HG03457 (cell line): Measurements from ENCODE around the gene GRK2.

ENCODE experiments used
- ATAC-seq: cut with Tn5 transposase; IDR thresholded peaks from one replicate; pipeline ENCODE4 v1.9.1; 2021; ENCODE audit warnings: moderate number of reproducible peaks; ENCODE audit not compliant: unreplicated experiment

Gene GRK2

GRCh38 chr11:67293090-67293489, 26.8 kb downstream of the GRK2 start:
- ATAC-seq = no peak

- no peak for ATAC-seq
These were observed 29.6 kb downstream of the GRK2 start for GRCh38 chr11:67295846-67296245.

- ATAC-seq = no peak
These were observed 32.5 kb downstream of the GRK2 start for GRCh38 chr11:67298786-67299185.

- no peak for ATAC-seq
These were observed 33.4 kb downstream of the GRK2 start for GRCh38 chr11:67299471-67300191.

- ATAC-seq = no peak
These were observed 34.0 kb downstream of the GRK2 start for GRCh38 chr11:67300256-67300755.

GRCh38 chr11:67300756-67301312, 34.6 kb downstream of the GRK2 start:
- no peak for ATAC-seq

GRCh38 chr11:67301313-67301921, 35.1 kb downstream of the GRK2 start:
- ATAC-seq = no peak

GRCh38 chr11:67301951-67302516, 35.8 kb downstream of the GRK2 start:
- ATAC-seq = no peak

- ATAC-seq = no peak
These were observed 36.4 kb downstream of the GRK2 start for GRCh38 chr11:67302571-67303131.

GRCh38 chr11:67303132-67303834, 37.0 kb downstream of the GRK2 start, which contains the start of gene SSH3:
SSH3 (plus strand) TSS chr11:67303530; CDS start chr11:67303626, 96 bp downstream.
- no peak for ATAC-seq

- no peak for ATAC-seq
These were observed 37.6 kb downstream of the GRK2 start for GRCh38 chr11:67303835-67304411.

GRCh38 chr11:67304511-67305113, 38.3 kb downstream of the GRK2 start:
- no peak for ATAC-seq

- no peak for ATAC-seq
These were observed 40.7 kb downstream of the GRK2 start for GRCh38 chr11:67306769-67307544.

GRCh38 chr11:67307545-67308001, 41.3 kb downstream of the GRK2 start:
- no peak for ATAC-seq

GRCh38 chr11:67308031-67308866, 42.0 kb downstream of the GRK2 start:
- ATAC-seq = no peak

GRCh38 chr11:67309166-67309565, 42.9 kb downstream of the GRK2 start:
- ATAC-seq = no peak

GRCh38 chr11:67309661-67310061, 43.4 kb downstream of the GRK2 start:
- no peak for ATAC-seq
